Panc1 (cell line): ENCODE results near the gene TOMM5. TPM values are rescaled to one million over a fixed set of nuclear protein-coding genes. Genes with fewer than 3 reads are reported as not detected.

Experiments used
- ATAC-seq: fragments of 200-7000 bp; cut with Tn5 transposase; 2 replicates; pipeline ENCODE4 v1.9.1; 2020; ENCODE audit warnings: mild to moderate bottlenecking, moderate library complexity
- BruUV-seq: library from RNA; stranded (reverse); fragments of 400-500 nt; replicated peaks from 2 replicates; lab custom pipeline; 2021; lab: Mats Ljungman, UMichigan
- CTCF ChIA-PET: fragments of 300-600 bp; sonication (Branson Sonifier 250); formaldehyde crosslinking; loops from one replicate; lab custom pipeline; 2022; ENCODE audit warnings: antibody characterized with exemption; lab: Charles Lee
- POLR2A ChIA-PET: fragments of 300-600 bp; sonication (Branson Sonifier 250); formaldehyde crosslinking; loops from one replicate; lab custom pipeline; 2022; ENCODE audit warnings: antibody characterized with exemption; lab: Charles Lee
- DNase-seq: peaks from one replicate; pipeline ENCODE4 v3.0.0-alpha.2; 2010; ENCODE audit warnings: low read depth, low spot score
- H3K27ac ChIP-seq: 2 replicates; pipeline ENCODE4 v1.5.1; 2011; ENCODE audit warnings: mild to moderate bottlenecking, low read length, inconsistent platforms
- H3K27me3 ChIP-seq: fragments of 200-500 bp; sonication (Bioruptor generic); 2 replicates; pipeline ENCODE4 v1.6.0; 2014; ENCODE audit warnings: low read length, inconsistent platforms; ENCODE audit not compliant: control insufficient read depth, insufficient read depth
- H3K36me3 ChIP-seq: fragments of 200-500 bp; sonication (Bioruptor generic); 2 replicates; pipeline ENCODE4 v1.5.1; 2014; ENCODE audit warnings: inconsistent platforms, mild to moderate bottlenecking, low read length, moderate library complexity; ENCODE audit not compliant: control insufficient read depth, insufficient read depth
- H3K4me1 ChIP-seq: 2 replicates; pipeline ENCODE4 v1.5.1; 2011; ENCODE audit warnings: inconsistent platforms, mild to moderate bottlenecking, low read length, moderate library complexity; ENCODE audit not compliant: control insufficient read depth, insufficient read depth
- H3K4me3 ChIP-seq, 2 experiments: 2 replicates each; pipeline ENCODE4 v1.5.1; 2011 to 2012; ENCODE audit warnings: low read depth in 2 of 2, low read length in 2 of 2, mild to moderate bottlenecking in 2 of 2, inconsistent platforms in 1 of 2, moderate library complexity in 1 of 2
- H3K9me3 ChIP-seq: fragments of 200-500 bp; sonication (Bioruptor generic); 2 replicates; pipeline ENCODE4 v1.5.1; 2014; ENCODE audit warnings: low read depth, mild to moderate bottlenecking, inconsistent platforms, low read length, moderate library complexity; ENCODE audit not compliant: control insufficient read depth, insufficient read depth
- CTCF ChIP-seq: fragments of 450-650 bp; IDR thresholded peaks from 2 replicates; pipeline ENCODE4 v1.5.1; 2017; ENCODE audit warnings: mild to moderate bottlenecking
- POLR2AphosphoS5 ChIP-seq: IDR thresholded peaks from 2 replicates; pipeline ENCODE4 v1.6.1; 2012; ENCODE audit warnings: mild to moderate bottlenecking, low read depth, low read length, moderate library complexity
- REST ChIP-seq, 2 experiments: IDR thresholded peaks; 2 replicates each; pipeline ENCODE4 v1.6.1; 2011 to 2012; ENCODE audit warnings: low read depth in 2 of 2, control low read depth in 1 of 2, low read length in 1 of 2, mild to moderate bottlenecking in 1 of 2, moderate library complexity in 1 of 2; ENCODE audit not compliant: insufficient read depth in 1 of 2
- SIN3A ChIP-seq: IDR thresholded peaks from 2 replicates; pipeline ENCODE4 v1.6.1; 2012; ENCODE audit warnings: low read depth, mild to moderate bottlenecking, low read length, moderate library complexity, borderline replicate concordance; ENCODE audit not compliant: insufficient read depth
- TCF7L2 ChIP-seq: IDR thresholded peaks from 2 replicates; pipeline ENCODE4 v1.6.1; 2011; ENCODE audit warnings: mild to moderate bottlenecking, low read depth, low read length, inconsistent platforms
- in situ Hi-C: cut with HindIII; loops from 2 replicates; pipeline ENCODE4 v1.10.0; 2016; ENCODE audit warnings: low sequenced_read_pairs, low pct_unique_long_range_greater_than_20kb
- intact Hi-C: fragments of 100-400 bp; cut with micrococcal nuclease; formaldehyde crosslinking; loops from one replicate; pipeline ENCODE4 v1.10.0; 2022; ENCODE audit not compliant: unreplicated experiment
- total RNA-seq: library from RNA; stranded (reverse); gene quantifications from one replicate; pipeline ENCODE4 v1.2.1, GENCODE V29; 2021; ENCODE audit not compliant: unreplicated experiment

The TOMM5 gene
- total RNA-seq, 1 experiment from 2014 or later = 333 TPM

GRCh38 chr9:37635808-37636207 is 43.4 kb upstream of the TOMM5 start:
- ChIA-PET CTCF (no interaction called here), POLR2A (no interaction called here)
- no peak overlapping the region for H3K4me3 ChIP-seq
- DNase-seq (no peak), ATAC-seq (peak; percentile 40; the same call in 1 of the 2 replicates)
- no TSS peak for BruUV-seq
- in situ Hi-C loops (no loop called here), intact Hi-C loops (no loop called here)
- peaks cover 16% of the 10 kb centered on the region for H3K27me3 ChIP-seq
- no peak overlapping the region for H3K27ac ChIP-seq
- no peaks in the 10 kb centered on the region for H3K4me1 ChIP-seq
- H3K36me3 ChIP-seq = no peaks in the 10 kb centered on the region
- TF ChIP-seq POLR2AphosphoS5 = no peak
- H3K9me3 ChIP-seq = no peaks in the 10 kb centered on the region

GRCh38 chr9:37632479-37632878 is 40.1 kb upstream of the TOMM5 start:
- ChIA-PET CTCF (no interaction called here), POLR2A (no interaction called here)
- peaks cover 8% of the 10 kb centered on the region; the same call in 1 of the 2 replicates for H3K27me3 ChIP-seq
- H3K4me1 ChIP-seq = no peaks in the 10 kb centered on the region
- H3K9me3 ChIP-seq = no peaks in the 10 kb centered on the region
- no peak overlapping the region for H3K27ac ChIP-seq
- in situ Hi-C loops (no loop called here), intact Hi-C loops (no loop called here)
- no peak overlapping the region for H3K4me3 ChIP-seq
- no peak for ATAC-seq
- DNase-seq = no peak
- H3K36me3 ChIP-seq = no peaks in the 10 kb centered on the region
- TF ChIP-seq REST (IDR thresholded peaks at IDR 0.05; ENCODE audit: insufficient read depth in 1 of 2, low read depth in 2 of 2, low read length in 1 of 2) = no peak
- no peak for TF ChIP-seq SIN3A
- TF ChIP-seq TCF7L2 = no peak
- TF ChIP-seq CTCF = no peak
- no peak for TF ChIP-seq POLR2AphosphoS5
- no TSS peak for BruUV-seq

- no peaks in the 10 kb centered on the region for H3K4me1 ChIP-seq
- H3K27ac ChIP-seq = no peak overlapping the region
- TF ChIP-seq POLR2AphosphoS5 (no peak), REST (IDR thresholded peaks at IDR 0.05; ENCODE audit: insufficient read depth in 1 of 2, low read depth in 2 of 2, low read length in 1 of 2) (no peak), SIN3A (no peak), TCF7L2 (no peak), CTCF (no peak)
- in situ Hi-C loops (no loop called here), intact Hi-C loops (no loop called here)
- H3K27me3 ChIP-seq = no peaks in the 10 kb centered on the region
- H3K9me3 ChIP-seq = no peaks in the 10 kb centered on the region
- H3K36me3 ChIP-seq = no peaks in the 10 kb centered on the region
- POLR2A ChIA-PET = interaction anchor here (0.6 to 0.8 kb wide), 3 partner anchors 15 to 37 kb away, joined by 3 to 5 read pairs (median 3); no protein-coding TSS in a partner anchor
- CTCF ChIA-PET = interaction anchor here (0.7 kb wide), 1 partner anchor 65 kb away, joined by 8 read pairs; no protein-coding TSS in a partner anchor
- H3K4me3 ChIP-seq = no peak overlapping the region
- BruUV-seq = no TSS peak
- ATAC-seq (no peak), DNase-seq (no peak)
Observed at GRCh38 chr9:37626708-37627292, 34.4 kb upstream of the TOMM5 start.
